ENCODE results near the gene HOXB7. TPM values are rescaled to one million over a fixed set of nuclear protein-coding genes. Genes with fewer than 3 reads are reported as not detected.
A peak's percentile ranks its signal among the peaks of the same experiment; 100 is the strongest.

Gene HOXB7
- total RNA-seq, 1 donor from 2014 or later = 1.2 TPM

GRCh38 chr17:48639136-48639535 is 28.3 kb upstream of the HOXB7 start:
- Histone ChIP-seq H3K4me3 (no peak overlapping the region), H3K27ac (no peak overlapping the region), H3K9me3 (no peaks in the 10 kb centered on the region), H3K27me3 (peaks cover 100% of the 10 kb centered on the region), H3K4me1 (no peaks in the 10 kb centered on the region), H3K36me3 (no peaks in the 10 kb centered on the region)
- intact Hi-C loops (cut with DNase I) = no loop called here
- DNase-seq = no peak
- TF ChIP-seq CTCF (IDR thresholded peaks at IDR 0.05) = no peak
- ATAC-seq = no peak

DNA sequence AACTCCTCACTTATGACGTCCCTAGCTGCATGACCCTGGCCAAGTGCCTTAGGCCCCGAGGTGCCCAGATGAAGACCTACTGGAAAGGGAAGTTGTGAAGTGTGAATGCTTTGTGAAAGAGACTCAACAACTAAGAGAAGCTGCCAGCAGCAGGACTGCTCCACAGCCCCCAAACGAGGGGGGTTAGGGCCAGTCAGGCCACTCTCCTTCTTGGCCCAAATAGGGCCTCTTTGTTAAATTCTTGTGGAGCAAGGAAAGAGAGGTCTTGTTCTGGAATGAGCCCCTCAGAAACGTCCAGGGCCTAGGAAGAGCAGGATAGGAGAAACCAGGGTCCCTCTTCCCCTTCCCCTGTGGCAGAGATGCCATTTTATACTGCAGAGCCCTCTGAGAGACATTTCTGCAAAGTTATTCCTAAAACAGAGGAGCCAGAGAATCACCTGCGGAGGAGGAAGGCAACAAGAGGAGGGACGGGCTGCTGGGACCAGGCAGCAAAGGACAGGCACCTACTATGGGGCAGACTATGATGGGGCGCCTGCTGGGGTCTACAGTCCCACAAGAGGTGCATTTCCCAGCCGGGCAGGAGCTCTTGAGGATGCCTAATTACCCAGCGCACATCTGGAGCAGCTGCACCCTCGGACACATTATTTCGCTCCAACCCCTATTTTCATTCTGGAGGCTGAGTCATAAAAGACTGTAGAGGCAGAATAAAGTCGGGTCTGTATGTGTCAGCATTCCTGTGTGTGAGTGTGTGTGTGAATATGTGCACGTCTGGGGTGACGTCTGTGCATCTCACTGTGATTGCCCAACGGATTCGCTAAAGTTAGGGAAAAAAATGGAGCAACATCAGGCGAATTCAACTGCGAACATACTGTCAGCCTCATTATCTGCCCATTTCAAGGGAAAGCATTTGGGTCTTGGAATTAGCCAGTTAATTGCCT is 26.8 kb upstream of the HOXB7 start:
- DNase-seq = peak; percentile 43
- H3K4me1 ChIP-seq = no peaks in the 10 kb centered on the region
- ATAC-seq = no peak
- no peak overlapping the region for H3K27ac ChIP-seq
- H3K4me3 ChIP-seq = no peak overlapping the region
- H3K9me3 ChIP-seq = no peaks in the 10 kb centered on the region
- H3K36me3 ChIP-seq = no peaks in the 10 kb centered on the region
- intact Hi-C loops (cut with DNase I) = no loop called here
- no peak for TF ChIP-seq CTCF (IDR thresholded peaks at IDR 0.05)
- H3K27me3 ChIP-seq = peaks cover 100% of the 10 kb centered on the region

DNA sequence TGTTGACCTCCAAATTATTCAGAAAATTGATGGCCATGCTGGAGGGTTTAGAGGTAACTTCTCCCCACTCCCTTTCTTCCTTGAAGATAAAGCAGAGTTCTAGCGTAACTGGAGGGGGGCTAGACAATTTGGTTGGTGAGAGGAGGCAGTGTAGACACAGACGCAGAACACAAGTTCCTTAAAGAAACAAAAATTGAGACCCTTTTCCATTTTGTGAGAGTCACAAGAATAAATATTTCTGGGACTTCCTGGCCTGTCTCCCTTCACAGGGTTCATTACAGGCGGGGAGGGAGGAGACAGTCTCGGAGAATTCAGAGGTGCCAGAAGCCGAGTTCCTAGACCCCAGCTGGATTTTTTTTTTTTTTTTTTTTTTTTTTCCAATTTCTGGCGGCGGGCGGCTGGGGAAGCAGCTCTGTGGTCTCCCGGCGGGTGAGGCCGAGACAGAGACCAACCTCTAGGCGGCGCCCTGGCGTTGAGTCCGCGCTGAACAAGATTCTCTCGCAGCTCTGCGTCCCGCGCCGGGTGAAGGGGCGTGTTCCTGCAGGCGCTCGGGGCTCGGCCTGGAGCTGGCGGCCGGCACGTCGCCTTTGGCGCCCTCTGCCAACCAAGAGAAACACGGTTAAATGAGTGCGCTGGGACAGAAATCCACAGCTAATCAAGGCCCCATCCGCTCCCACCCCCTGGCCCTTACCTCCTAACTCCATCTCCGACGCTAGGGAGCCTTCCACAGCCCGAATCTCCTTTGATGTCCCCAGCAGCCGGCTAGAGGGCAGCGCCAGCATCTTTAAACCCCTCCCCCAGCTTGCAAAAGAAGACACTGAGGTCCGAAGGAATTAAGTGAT is 25.6 kb upstream of the HOXB7 start:
- Histone ChIP-seq H3K4me1 (no peaks in the 10 kb centered on the region), H3K27ac (no peak overlapping the region), H3K27me3 (peaks cover 100% of the 10 kb centered on the region), H3K36me3 (no peaks in the 10 kb centered on the region), H3K4me3 (no peak overlapping the region), H3K9me3 (no peaks in the 10 kb centered on the region)
- peak; percentile 76 for ATAC-seq
- TF ChIP-seq CTCF (IDR thresholded peaks at IDR 0.05) = peak; percentile 52
- intact Hi-C loops (cut with DNase I) = no loop called here
- peak; percentile 83 for DNase-seq

- intact Hi-C loops (cut with DNase I) = no loop called here
- peaks cover 100% of the 10 kb centered on the region for H3K27me3 ChIP-seq
- H3K9me3 ChIP-seq = no peaks in the 10 kb centered on the region
- no peak overlapping the region for H3K4me3 ChIP-seq
- H3K4me1 ChIP-seq = no peaks in the 10 kb centered on the region
- no peak for ATAC-seq
- no peak overlapping the region for H3K27ac ChIP-seq
- TF ChIP-seq CTCF (IDR thresholded peaks at IDR 0.05) = no peak
- no peaks in the 10 kb centered on the region for H3K36me3 ChIP-seq
- DNase-seq = peak; percentile 25
Observed at GRCh38 chr17:48634493-48635208, 23.8 kb upstream of the HOXB7 start.

DNA sequence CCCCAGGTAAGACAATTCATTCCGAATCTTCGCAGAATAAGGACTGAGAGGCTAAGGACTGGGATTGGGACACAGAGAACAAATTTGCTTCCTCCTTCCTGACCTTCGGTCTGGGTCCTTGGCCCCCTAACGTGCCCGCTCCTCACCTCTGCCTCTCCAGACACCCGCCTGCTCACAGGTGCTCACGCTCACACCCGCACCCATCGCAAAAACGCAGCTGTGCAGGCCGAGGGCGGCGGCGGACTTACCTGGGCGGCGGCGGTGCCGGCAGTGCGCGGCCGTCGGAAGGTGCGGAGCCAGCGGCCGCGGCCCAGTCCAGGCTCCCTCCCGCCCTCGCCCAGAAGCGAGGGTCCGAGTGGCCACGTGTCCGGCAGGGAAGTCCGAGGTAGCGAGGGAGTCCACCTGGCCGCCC is 22.5 kb upstream of the HOXB7 start:
- DNase-seq (no peak), ATAC-seq (no peak)
- Histone ChIP-seq H3K27me3 (peaks cover 100% of the 10 kb centered on the region), H3K27ac (no peak overlapping the region), H3K4me1 (no peaks in the 10 kb centered on the region), H3K36me3 (no peaks in the 10 kb centered on the region), H3K4me3 (no peak overlapping the region), H3K9me3 (no peaks in the 10 kb centered on the region)
- no peak for TF ChIP-seq CTCF (IDR thresholded peaks at IDR 0.05)
- intact Hi-C loops (cut with DNase I) = no loop called here
